ENCODE measurements around the gene EIF4G3. TPM values are rescaled to one million over a fixed set of nuclear protein-coding genes. Genes with fewer than 3 reads are reported as not detected.

Gene EIF4G3
- total and polyA plus RNA-seq, 2 of the 8 experiments (the other 6 are each of a cell fraction or from before 2014, with no cell fraction given) = 47.5 to 66.6 TPM

DNA sequence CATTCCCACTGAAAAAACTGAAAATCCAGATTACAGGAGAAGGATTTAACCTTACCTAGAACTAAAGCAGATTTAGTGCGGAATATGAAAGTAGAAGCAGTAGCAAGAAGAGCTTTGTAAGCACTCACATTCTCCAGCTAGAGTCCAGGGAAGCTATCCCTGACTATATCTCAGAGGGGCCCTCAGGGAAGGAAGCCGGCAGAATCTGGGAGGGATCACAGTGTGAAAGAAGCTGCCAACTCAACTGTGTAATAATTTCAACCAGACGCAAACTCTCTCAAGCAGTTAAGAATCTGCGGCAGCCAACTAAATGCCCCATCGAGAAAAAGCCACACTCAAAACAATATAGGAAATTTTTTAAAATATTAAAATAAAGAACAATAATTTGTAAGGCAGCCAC is 163.8 kb downstream of the EIF4G3 start:
- H3K9me3 ChIP-seq (ENCODE audit: insufficient read depth in 2 of 2, low read depth in 1 of 2, low read length in 1 of 2) = no peaks in the 10 kb centered on the region
- ChIA-PET CTCF (ENCODE audit: partially characterized antibody) (interaction anchor here (2.0 kb wide), 1 partner anchor 24 kb away, joined by 4 read pairs; no protein-coding TSS in a partner anchor), POLR2A (ENCODE audit: partially characterized antibody) (interaction anchor here (0.9 kb wide), 1 partner anchor 9 kb away, joined by 3 read pairs; no protein-coding TSS in a partner anchor)
- H3K56ac ChIP-seq (replicated peaks; ENCODE audit: insufficient read length, low read depth, low read length) = no peak overlapping the region
- no peak overlapping the region for H2BK15ac ChIP-seq (ENCODE audit: low read length)
- no peak overlapping the region for H3K18ac ChIP-seq (ENCODE audit: extremely low read depth, low read length)
- H2BK5ac ChIP-seq (ENCODE audit: low read depth, low read length) = no peak overlapping the region
- no peaks in the 10 kb centered on the region for H3K27me3 ChIP-seq (replicated peaks in 1 of 4; ENCODE audit: control insufficient read depth in 3 of 4, extremely low read depth in 1 of 4, insufficient read depth in 3 of 4, low read length in 3 of 4)
- H4K20me1 ChIP-seq (replicated peaks in 1 of 2; ENCODE audit: control insufficient read depth in 1 of 2, insufficient read depth in 2 of 2, low read length in 2 of 2) = peaks cover 0 to 5% of the 10 kb centered on the region in 2 experiments
- no peak overlapping the region for H4K5ac ChIP-seq (ENCODE audit: insufficient read length, low read depth, low read length)
- no peak overlapping the region for H3K27ac ChIP-seq (ENCODE audit: low read depth, low read length)
- no peaks in the 10 kb centered on the region for H3K36me3 ChIP-seq (ENCODE audit: control insufficient read depth in 2 of 4, insufficient read depth in 4 of 4, low read length in 3 of 4)
- H3K9ac ChIP-seq (replicated peaks in 1 of 4; ENCODE audit: extremely low read depth in 1 of 4, low read depth in 3 of 4, low read length in 3 of 4) = no peak overlapping the region
- WGBS, 2 experiments (ENCODE audit: extremely low coverage in 1 of 2, insufficient coverage in 1 of 2, insufficient read length in 1 of 2, insufficient replicate concordance in 2 of 2, low coverage in 1 of 2, low lambda C conversion rate in 2 of 2, missing lambda C conversion rate in 1 of 2) = 91% methylated on average over 5 of the region's 5 CpGs; no CpG with 5 or more reads in 1 of the 2 experiments
- H4K91ac ChIP-seq (replicated peaks; ENCODE audit: insufficient read length, low read length) = no peak overlapping the region
- FAIRE-seq (no peak), DNase-seq (ENCODE audit: low read depth in 1 of 2, low spot score in 2 of 2) (no peak)
- no peak overlapping the region for H2BK20ac ChIP-seq (ENCODE audit: low read length)
- no peak overlapping the region for H2AFZ ChIP-seq (ENCODE audit: low read length)
- no peak overlapping the region for H3K4ac ChIP-seq (replicated peaks; ENCODE audit: insufficient read length, low read depth, low read length)
- H3K4me3 ChIP-seq (ENCODE audit: extremely low read depth in 1 of 4, insufficient read depth in 2 of 4, low read depth in 3 of 4, low read length in 4 of 4) = no peak overlapping the region
- H2BK12ac ChIP-seq (ENCODE audit: low read depth, low read length) = no peak overlapping the region
- peaks cover 0 to 8% (median 0%) of the 10 kb centered on the region in 4 experiments; a peak in 1 of 7 replicates for H3K4me1 ChIP-seq (replicated peaks in 1 of 4; ENCODE audit: control insufficient read depth in 3 of 4, insufficient read depth in 4 of 4, low read length in 3 of 4)
- no peak overlapping the region for H3K14ac ChIP-seq (ENCODE audit: insufficient read length)
- H3K79me1 ChIP-seq (ENCODE audit: low read depth, low read length) = peaks cover 4% of the 10 kb centered on the region
- peaks cover 0 to 57% of the 10 kb centered on the region in 2 experiments; a peak in 2 of 4 replicates for H3K79me2 ChIP-seq (ENCODE audit: control insufficient read depth in 1 of 2, insufficient read depth in 2 of 2, low read length in 2 of 2)
- no peak overlapping the region for H3K4me2 ChIP-seq (ENCODE audit: insufficient read depth in 1 of 2, low read depth in 2 of 2, low read length in 2 of 2)
- H2AK5ac ChIP-seq (ENCODE audit: low read depth, low read length) = no peak overlapping the region
- H3K23me2 ChIP-seq (ENCODE audit: low read depth, low read length) = no peaks in the 10 kb centered on the region
- H4K8ac ChIP-seq (ENCODE audit: extremely low read depth, insufficient read depth, low read length) = no peak overlapping the region
- no peak for TF ChIP-seq BCL11A (IDR thresholded peaks at IDR 0.05; ENCODE audit: low read depth in 2 of 2, low read length in 2 of 2)
- no peak overlapping the region for H3K23ac ChIP-seq (ENCODE audit: insufficient read length)
- H2BK120ac ChIP-seq (replicated peaks; ENCODE audit: low read depth, low read length) = no peak overlapping the region
